GM12878 (cell line): ENCODE measurements around the gene ZNF577. TPM values are rescaled to one million over a fixed set of nuclear protein-coding genes. Genes with fewer than 3 reads are reported as not detected.

Experiments
- ATAC-seq: fragments of 200-7000 bp; cut with Tn5 transposase; 3 replicates; pipeline ENCODE4 v1.9.1; 2020; ENCODE audit warnings: mild to moderate bottlenecking, moderate library complexity
- BruUV-seq: library from RNA; stranded (reverse); fragments of 400-500 nt; replicated peaks from 2 replicates; lab custom pipeline; 2021; lab: Mats Ljungman, UMichigan
- CTCF ChIA-PET: fragments of 300-600 bp; sonication (Branson Sonifier 250); formaldehyde crosslinking; extraction: SDS; loops from one replicate; lab custom pipeline; 2021; ENCODE audit warnings: inconsistent platforms; lab: Yijun Ruan, JAX
- POLR2A ChIA-PET: fragments of 350-600 bp; formaldehyde crosslinking; extraction: SDS; loops from one replicate; lab custom pipeline; 2021; ENCODE audit warnings: inconsistent platforms; lab: Charles Lee
- RAD21 ChIA-PET: fragments of 300-600 bp; sonication (Branson Sonifier 250); formaldehyde crosslinking; loops from one replicate; lab custom pipeline; 2023; ENCODE audit warnings: antibody characterized with exemption; ENCODE audit not compliant: unreplicated experiment; lab: Charles Lee
- SMC1A ChIA-PET: fragments of 300-600 bp; sonication (Branson Sonifier 250); formaldehyde crosslinking; loops from one replicate; lab custom pipeline; 2023; ENCODE audit not compliant: unreplicated experiment, uncharacterized antibody; lab: Charles Lee
- DNase-seq: peaks from one replicate; pipeline ENCODE4 v3.0.0-alpha.2; 2011; ENCODE audit warnings: low read depth, low spot score
- FAIRE-seq: peaks from 3 replicates; lab custom pipeline; 2011; peaks lifted over from hg19 to GRCh38; lab: Jason Lieb, UNC
- H2AFZ ChIP-seq: 2 replicates; pipeline ENCODE4 v1.6.0; 2011; ENCODE audit warnings: low read depth, low read length, control low read depth; ENCODE audit not compliant: control insufficient read depth
- H3K27ac ChIP-seq: 2 replicates; pipeline ENCODE4 v1.5.1; 2011; ENCODE audit warnings: control low read depth; ENCODE audit not compliant: control insufficient read depth, insufficient read depth
- H3K27me3 ChIP-seq, 2 experiments: replicated peaks in 1 of 2; 2 replicates each; pipeline versions ENCODE4 v1.6.0 to v1.6.1; 2011; ENCODE audit warnings: low read length in 1 of 2; ENCODE audit not compliant: control insufficient read depth in 2 of 2, insufficient read depth in 2 of 2
- H3K36me3 ChIP-seq, 2 experiments: 2 replicates each; pipeline ENCODE4 v1.5.1; 2011; ENCODE audit warnings: low read length in 1 of 2; ENCODE audit not compliant: control insufficient read depth in 2 of 2, insufficient read depth in 2 of 2
- H3K4me1 ChIP-seq: 2 replicates; pipeline ENCODE4 v1.6.1; 2011; ENCODE audit warnings: mild to moderate bottlenecking, low read length, moderate library complexity, mixed read lengths; ENCODE audit not compliant: control insufficient read depth, insufficient read depth
- H3K4me2 ChIP-seq: 2 replicates; pipeline ENCODE4 v1.6.0; 2011; ENCODE audit warnings: control low read depth; ENCODE audit not compliant: control insufficient read depth, insufficient read depth
- H3K4me3 ChIP-seq: fragments of 200-600 bp; sonication (generic); 2 replicates; pipeline ENCODE4 v1.5.1; 2016
- H3K79me2 ChIP-seq: 2 replicates; pipeline ENCODE4 v1.6.0; 2011; ENCODE audit warnings: low read length; ENCODE audit not compliant: control insufficient read depth, insufficient read depth
- H3K9ac ChIP-seq: 2 replicates; pipeline ENCODE4 v1.8.0; 2011; ENCODE audit warnings: low read length, control low read depth, mixed read lengths; ENCODE audit not compliant: control insufficient read depth, insufficient read depth
- H3K9me3 ChIP-seq: replicated peaks from 3 replicates; pipeline ENCODE4 v1.5.1; 2011; ENCODE audit warnings: mild to moderate bottlenecking, low read length; ENCODE audit not compliant: control insufficient read depth, insufficient read depth
- H4K20me1 ChIP-seq: 2 replicates; pipeline ENCODE4 v1.6.0; 2011; ENCODE audit not compliant: control insufficient read depth, insufficient read depth
- BMI1 ChIP-seq: fragments of 450-650 bp; IDR thresholded peaks from 2 replicates; pipeline ENCODE4 v1.6.1; 2016; ENCODE audit warnings: mild to moderate bottlenecking, moderate library complexity, borderline replicate concordance
- EED ChIP-seq: sonication (generic); IDR thresholded peaks from 2 replicates; pipeline ENCODE4 v1.6.1; 2016; ENCODE audit warnings: antibody characterized with exemption, low read depth
- HDAC2 ChIP-seq: fragments of 200-600 bp; sonication (generic); IDR thresholded peaks from 2 replicates; pipeline ENCODE4 v1.6.1; 2017
- IKZF2 ChIP-seq, 2 experiments: fragments of 450-650 bp; IDR thresholded peaks; 2 replicates each; pipeline ENCODE4 v1.6.1; 2017; ENCODE audit warnings: mild to moderate bottlenecking in 2 of 2, moderate library complexity in 2 of 2
- KDM1A ChIP-seq: fragments of 200-600 bp; sonication (generic); IDR thresholded peaks from 2 replicates; pipeline ENCODE4 v1.6.1; 2016; ENCODE audit warnings: borderline replicate concordance
- MYC ChIP-seq: IDR thresholded peaks from 2 replicates; pipeline ENCODE4 v1.6.1; 2011; ENCODE audit warnings: mild to moderate bottlenecking, low read length, moderate library complexity, inconsistent platforms; ENCODE audit not compliant: insufficient read depth, insufficient replicate concordance, insufficient read length, severe bottlenecking
- NFXL1 ChIP-seq: fragments of 450-650 bp; IDR thresholded peaks from 2 replicates; pipeline ENCODE4 v1.6.1; 2017; ENCODE audit warnings: antibody characterized with exemption, mild to moderate bottlenecking, borderline replicate concordance
- NR2C1 ChIP-seq: fragments of 450-650 bp; IDR thresholded peaks from 2 replicates; pipeline ENCODE4 v1.6.1; 2017; ENCODE audit warnings: antibody characterized with exemption, mild to moderate bottlenecking, moderate library complexity
- POLR2AphosphoS2 ChIP-seq: IDR thresholded peaks from 2 replicates; pipeline ENCODE4 v1.6.1; 2011; ENCODE audit warnings: low read depth, mild to moderate bottlenecking, low read length, improper control_type of control experiment, moderate library complexity
- RFX5 ChIP-seq: IDR thresholded peaks from 2 replicates; pipeline ENCODE4 v1.6.1; 2011; ENCODE audit warnings: low read depth, low read length, improper control_type of control experiment
- SMAD1 ChIP-seq: fragments of 450-650 bp; IDR thresholded peaks from 2 replicates; pipeline ENCODE4 v1.6.1; 2018; ENCODE audit warnings: mild to moderate bottlenecking, low read depth; ENCODE audit not compliant: partially characterized antibody
- SREBF1 ChIP-seq: IDR thresholded peaks from 2 replicates; pipeline ENCODE4 v1.6.1; 2012; ENCODE audit warnings: mild to moderate bottlenecking, low read length
- SUPT20H ChIP-seq: IDR thresholded peaks from 2 replicates; pipeline ENCODE4 v1.6.1; 2011; ENCODE audit warnings: low read depth, mild to moderate bottlenecking, low read length, moderate library complexity, borderline replicate concordance; ENCODE audit not compliant: control insufficient read depth
- SUZ12 ChIP-seq: fragments of 200-600 bp; sonication (generic); IDR thresholded peaks from one replicate; pipeline ENCODE4 v1.6.1; 2018; ENCODE audit warnings: antibody characterized with exemption, mild to moderate bottlenecking; ENCODE audit not compliant: unreplicated experiment
- WGBS: methylation state at CpG from one replicate; pipeline ENCODE4 v1.1.6; 2016; ENCODE audit warnings: low lambda C conversion rate; ENCODE audit not compliant: insufficient replicate concordance, insufficient coverage; ENCODE audit errors: missing lambda C conversion rate; 5-methylcytosine and 5-hydroxymethylcytosine counted together
- in situ Hi-C: fragments of 300-500 bp; cut with MboI; formaldehyde crosslinking; loops from 9 replicates; pipeline ENCODE4 v1.14.3; 2018; ENCODE audit warnings: mixed read lengths
- intact Hi-C: fragments of 100-400 bp; cut with micrococcal nuclease; formaldehyde crosslinking; loops from one replicate; pipeline ENCODE4 v1.14.2; 2022; ENCODE audit not compliant: unreplicated experiment
- polyA plus RNA-seq, 11 experiments: library from polyadenylated mRNA; depleted of rRNA in 4 of 11; unstranded in 6 of 11; stranded (reverse) in 5 of 11; fragments of >200 nt; fragmentation: Nextera tagmentation in 4 of 11; fragmentation: Illumina TruSeq in 1 of 11; extraction: Ambion mirVana in 4 of 11; extraction: Trizol in 1 of 11; gene quantifications; 1 replicate in 1 of 11; 2 replicates in 10 of 11; pipeline versions ENCODE4 v1.2.1 to v1.2.3, GENCODE V29; 2011 to 2016; ENCODE audit warnings: inconsistent platforms in 2 of 11, missing spikeins in 2 of 11, low read depth in 1 of 11
- total RNA-seq, 4 experiments: library from RNA; depleted of rRNA in 3 of 4; stranded (reverse); fragments of >200 nt in 3 of 4; fragmentation: Illumina TruSeq in 1 of 4; extraction: Trizol in 1 of 4; gene quantifications; 2 replicates each; pipeline versions ENCODE4 v1.2.1 to v1.2.3, GENCODE V29; 2013 to 2021
- TF ChIP-seq, protein P1 (sequence below): fragments of 450-650 bp; IDR thresholded peaks from 2 replicates; pipeline ENCODE4 v1.6.1; 2017; ENCODE audit warnings: borderline replicate concordance

The ZNF577 gene
- total and polyA plus RNA-seq, 10 of the 15 experiments (the other 5 are each of a cell fraction or from before 2014, with no cell fraction given) = 1.0 to 6.1 (median 4.5) TPM

DNA sequence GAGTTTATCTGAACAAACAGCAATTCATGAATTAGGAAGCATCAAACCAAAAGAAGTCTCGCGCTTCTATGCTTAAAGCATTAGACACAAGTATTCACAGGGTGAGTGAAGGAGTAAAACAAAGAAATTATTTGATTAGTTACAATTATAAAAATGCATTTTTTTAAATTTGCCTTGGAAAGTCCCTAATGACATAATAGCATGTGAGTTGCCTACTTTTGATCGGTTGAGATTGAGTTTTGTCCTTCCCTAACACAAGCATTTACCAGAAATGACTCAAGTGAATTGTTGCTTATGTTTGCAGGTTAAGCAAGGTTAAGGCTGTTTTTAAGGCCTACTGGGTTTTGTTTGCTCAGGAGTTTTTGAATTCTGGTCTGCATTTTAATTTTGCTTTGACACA lies 17.5 kb upstream of the ZNF577 start:
- H3K9ac ChIP-seq = no peak overlapping the region
- intact Hi-C loops (no loop called here), in situ Hi-C loops (no loop called here)
- H3K36me3 ChIP-seq = no peaks in the 10 kb centered on the region
- no peak overlapping the region for H3K4me3 ChIP-seq
- SMC1A ChIA-PET = no interaction called here
- 86% methylated on average over 3 of the region's 3 CpGs for WGBS
- RAD21 ChIA-PET = no interaction called here
- H3K4me1 ChIP-seq = no peaks in the 10 kb centered on the region
- CTCF ChIA-PET = interaction anchor here (0.7 kb wide), 1 partner anchor 797 kb away, joined by 3 read pairs; no protein-coding TSS in a partner anchor
- POLR2A ChIA-PET = no interaction called here
- no peaks in the 10 kb centered on the region for H3K27me3 ChIP-seq
- ATAC-seq (no peak), DNase-seq (no peak), FAIRE-seq (no peak)
- TF ChIP-seq, protein P1, sequence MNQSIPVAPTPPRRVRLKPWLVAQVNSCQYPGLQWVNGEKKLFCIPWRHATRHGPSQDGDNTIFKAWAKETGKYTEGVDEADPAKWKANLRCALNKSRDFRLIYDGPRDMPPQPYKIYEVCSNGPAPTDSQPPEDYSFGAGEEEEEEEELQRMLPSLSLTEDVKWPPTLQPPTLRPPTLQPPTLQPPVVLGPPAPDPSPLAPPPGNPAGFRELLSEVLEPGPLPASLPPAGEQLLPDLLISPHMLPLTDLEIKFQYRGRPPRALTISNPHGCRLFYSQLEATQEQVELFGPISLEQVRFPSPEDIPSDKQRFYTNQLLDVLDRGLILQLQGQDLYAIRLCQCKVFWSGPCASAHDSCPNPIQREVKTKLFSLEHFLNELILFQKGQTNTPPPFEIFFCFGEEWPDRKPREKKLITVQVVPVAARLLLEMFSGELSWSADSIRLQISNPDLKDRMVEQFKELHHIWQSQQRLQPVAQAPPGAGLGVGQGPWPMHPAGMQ = no peak
- TF ChIP-seq HDAC2 (no peak), SMAD1 (no peak), MYC (no peak), POLR2AphosphoS2 (no peak), EED (no peak), KDM1A (no peak), RFX5 (no peak), IKZF2 (IDR thresholded peaks at IDR 0.05) (no peak), SUZ12 (no peak), SREBF1 (no peak), NFXL1 (no peak), NR2C1 (no peak), BMI1 (no peak), SUPT20H (no peak)
- no TSS peak for BruUV-seq
- H3K27ac ChIP-seq = no peak overlapping the region; the same call in 1 of the 2 replicates
- H3K79me2 ChIP-seq = peaks cover 8% of the 10 kb centered on the region
- H3K9me3 ChIP-seq = peaks cover 32% of the 10 kb centered on the region
- H4K20me1 ChIP-seq = no peaks in the 10 kb centered on the region
- H2AFZ ChIP-seq = peak overlapping the region; percentile 91
- H3K4me2 ChIP-seq = no peak overlapping the region
